SK-N-SH treated with all-trans-retinoic acid at 6 μM for 48 hours (cell line): ENCODE results near the gene SLC12A5.

Experiments used
- ATAC-seq: fragments of 200-7000 bp; cut with Tn5 transposase; 3 replicates; pipeline ENCODE4 v1.9.1; 2020; ENCODE audit warnings: mild to moderate bottlenecking, moderate library complexity
- ARNTL ChIP-seq: fragments of 450-650 bp; formaldehyde crosslinking; IDR thresholded peaks from 2 replicates; pipeline ENCODE4 v1.5.0; 2020; ENCODE audit warnings: low read depth, mild to moderate bottlenecking, moderate library complexity, borderline replicate concordance
- BACH2 ChIP-seq: fragments of 250-450 bp; sonication (Bioruptor Pico); IDR thresholded peaks from 2 replicates; pipeline ENCODE4 v1.9.0; 2021; ENCODE audit warnings: mild to moderate bottlenecking, borderline replicate concordance
- CSDC2 ChIP-seq: fragments of 250-450 bp; sonication (Bioruptor Pico); IDR thresholded peaks from 2 replicates; pipeline ENCODE4 v1.5.0; 2020; ENCODE audit warnings: mild to moderate bottlenecking, moderate library complexity
- ESRRG ChIP-seq: fragments of 250-450 bp; sonication (Bioruptor Pico); IDR thresholded peaks from 2 replicates; pipeline ENCODE4 v1.6.1; 2021; ENCODE audit warnings: mild to moderate bottlenecking
- GLIS3 ChIP-seq: fragments of 250-450 bp; sonication (Bioruptor Pico); IDR thresholded peaks from 2 replicates; pipeline ENCODE4 v1.5.0; 2020; ENCODE audit warnings: mild to moderate bottlenecking, moderate library complexity
- ISL1 ChIP-seq: fragments of 250-450 bp; sonication (Bioruptor Pico); IDR thresholded peaks from 2 replicates; pipeline ENCODE4 v2.1.2; 2022; ENCODE audit warnings: mild to moderate bottlenecking, moderate library complexity
- OSR1 ChIP-seq: fragments of 250-450 bp; sonication (Bioruptor Pico); IDR thresholded peaks from 2 replicates; pipeline ENCODE4 v1.8.0; 2022; ENCODE audit warnings: moderate library complexity, mild to moderate bottlenecking, inconsistent platforms
- PATZ1 ChIP-seq: fragments of 250-450 bp; sonication (Bioruptor Pico); IDR thresholded peaks from 2 replicates; pipeline ENCODE4 v1.8.0; 2020; ENCODE audit warnings: mild to moderate bottlenecking, moderate library complexity, borderline replicate concordance
- POU6F1 ChIP-seq: fragments of 250-450 bp; sonication (Bioruptor Pico); IDR thresholded peaks from 2 replicates; pipeline ENCODE4 v1.8.0; 2021; ENCODE audit warnings: low read depth, mild to moderate bottlenecking, moderate library complexity, borderline replicate concordance
- PPARA ChIP-seq: fragments of 250-450 bp; sonication (Bioruptor Pico); IDR thresholded peaks from 2 replicates; pipeline ENCODE4 v1.5.0; 2020; ENCODE audit warnings: mild to moderate bottlenecking, borderline replicate concordance
- TCF4 ChIP-seq: fragments of 250-450 bp; sonication (Bioruptor Pico); IDR thresholded peaks from 2 replicates; pipeline ENCODE4 v1.8.0; 2021; ENCODE audit warnings: mild to moderate bottlenecking, moderate library complexity, borderline replicate concordance
- TOX ChIP-seq: fragments of 250-450 bp; sonication (Bioruptor Pico); IDR thresholded peaks from 2 replicates; pipeline ENCODE4 v1.8.0; 2021; ENCODE audit warnings: mild to moderate bottlenecking, moderate library complexity, borderline replicate concordance
- ZC3H10 ChIP-seq: fragments of 250-450 bp; sonication (Bioruptor Pico); IDR thresholded peaks from 2 replicates; pipeline ENCODE4 v1.5.1; 2021; ENCODE audit warnings: mild to moderate bottlenecking, moderate library complexity
- ZFP3 ChIP-seq: fragments of 250-450 bp; sonication (Bioruptor Pico); IDR thresholded peaks from 2 replicates; pipeline ENCODE4 v1.5.0; 2020; ENCODE audit warnings: mild to moderate bottlenecking, moderate library complexity
- ZFP30 ChIP-seq: fragments of 450-650 bp; formaldehyde crosslinking; IDR thresholded peaks from 2 replicates; pipeline ENCODE4 v1.5.0; 2022; ENCODE audit warnings: mild to moderate bottlenecking, moderate library complexity
- ZNF565 ChIP-seq: fragments of 450-650 bp; formaldehyde crosslinking; conservative IDR thresholded peaks from 2 replicates; pipeline ENCODE4 v1.5.0; 2020; ENCODE audit warnings: low read depth, mild to moderate bottlenecking, moderate library complexity
- ZNF70 ChIP-seq: fragments of 450-650 bp; formaldehyde crosslinking; IDR thresholded peaks from 2 replicates; pipeline ENCODE4 v1.5.0; 2020; ENCODE audit warnings: mild to moderate bottlenecking, moderate library complexity
- ZNF8 ChIP-seq: fragments of 450-650 bp; formaldehyde crosslinking; IDR thresholded peaks from 2 replicates; pipeline ENCODE4 v1.5.0; 2020; ENCODE audit warnings: mild to moderate bottlenecking, moderate library complexity
- TF ChIP-seq, protein P1 (sequence below): fragments of 250-450 bp; sonication (Bioruptor Pico); IDR thresholded peaks from 2 replicates; pipeline ENCODE4 v1.5.1; 2020; ENCODE audit warnings: low read depth, mild to moderate bottlenecking, moderate library complexity
- TF ChIP-seq, protein P2 (sequence below): fragments of 250-450 bp; sonication (Bioruptor Pico); IDR thresholded peaks from 2 replicates; pipeline ENCODE4 v1.5.0; 2020; ENCODE audit warnings: mild to moderate bottlenecking, moderate library complexity
- TF ChIP-seq, protein P3 (sequence below): fragments of 250-450 bp; sonication (Bioruptor Pico); IDR thresholded peaks from 2 replicates; pipeline ENCODE4 v1.5.1; 2021; ENCODE audit warnings: mild to moderate bottlenecking, moderate library complexity

SLC12A5 gene

DNA sequence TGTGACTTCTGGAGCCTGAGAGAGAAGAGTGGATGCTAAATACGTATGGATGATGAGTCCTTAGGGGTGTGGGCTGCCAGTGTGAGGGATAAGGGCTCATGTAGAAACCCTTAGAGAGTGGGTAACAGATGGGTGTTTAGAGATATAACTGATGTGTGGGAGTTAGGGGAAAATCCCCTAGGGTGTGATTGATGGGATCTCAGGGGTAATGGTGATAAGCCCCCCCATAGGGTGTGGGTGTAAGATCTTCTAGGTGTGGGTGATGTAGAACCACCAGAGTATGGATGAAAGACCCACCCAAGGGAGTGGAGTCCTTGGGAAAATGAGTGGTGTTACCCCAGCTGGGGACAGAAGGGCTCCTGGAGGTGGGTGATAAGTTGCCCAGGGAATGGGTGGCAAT lies 26.3 kb downstream of the SLC12A5 start:
- ATAC-seq, result no peak
- no peak for TF ChIP-seq ZC3H10 (CRISPR knock-in tag)
- TF ChIP-seq TOX (CRISPR knock-in tag), result no peak
- TF ChIP-seq OSR1 (CRISPR knock-in tag), result no peak
- TF ChIP-seq TCF4 (CRISPR knock-in tag), result no peak
- TF ChIP-seq PPARA, result no peak

DNA sequence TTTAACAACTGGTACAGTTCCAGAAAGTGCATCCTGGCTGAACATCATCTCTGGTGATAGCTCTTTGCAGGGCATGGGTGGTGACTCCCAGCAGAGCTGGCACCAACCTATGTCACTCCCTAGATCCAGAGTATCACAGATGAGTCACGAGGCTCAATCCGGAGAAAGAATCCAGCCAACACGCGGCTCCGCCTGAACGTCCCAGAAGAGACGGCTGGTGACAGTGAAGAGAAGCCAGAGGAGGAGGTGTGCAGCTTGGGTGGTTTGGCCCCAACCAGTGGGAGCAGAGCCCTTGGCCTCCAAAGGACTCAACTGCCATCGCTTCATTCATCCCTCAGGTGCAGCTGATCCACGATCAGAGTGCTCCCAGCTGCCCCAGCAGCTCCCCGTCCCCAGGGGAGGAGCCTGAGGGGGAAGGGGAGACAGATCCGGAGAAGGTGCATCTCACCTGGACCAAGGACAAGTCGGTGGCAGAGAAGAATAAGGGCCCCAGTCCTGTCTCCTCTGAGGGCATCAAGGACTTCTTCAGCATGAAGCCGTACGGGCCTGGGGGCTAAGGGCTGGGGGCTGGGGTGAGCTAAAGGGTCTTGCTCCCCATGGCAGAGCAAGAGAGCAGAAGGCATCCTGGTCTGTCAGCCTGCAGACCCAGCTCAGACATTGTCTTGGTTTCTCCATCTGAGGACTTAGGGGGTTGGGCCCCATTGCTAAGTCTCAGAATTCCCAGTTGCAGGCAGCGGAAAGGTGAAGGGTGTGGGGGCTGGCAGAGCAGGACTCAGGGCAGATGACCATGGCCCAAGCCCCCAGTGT lies 27.2 kb downstream of the SLC12A5 start:
- ATAC-seq, result no peak
- no peak for TF ChIP-seq ZC3H10 (CRISPR knock-in tag)
- TF ChIP-seq GLIS3 (CRISPR knock-in tag), result no peak
- no peak for TF ChIP-seq CSDC2 (CRISPR knock-in tag)
- no peak for TF ChIP-seq TOX (CRISPR knock-in tag)
- TF ChIP-seq, protein P1, sequence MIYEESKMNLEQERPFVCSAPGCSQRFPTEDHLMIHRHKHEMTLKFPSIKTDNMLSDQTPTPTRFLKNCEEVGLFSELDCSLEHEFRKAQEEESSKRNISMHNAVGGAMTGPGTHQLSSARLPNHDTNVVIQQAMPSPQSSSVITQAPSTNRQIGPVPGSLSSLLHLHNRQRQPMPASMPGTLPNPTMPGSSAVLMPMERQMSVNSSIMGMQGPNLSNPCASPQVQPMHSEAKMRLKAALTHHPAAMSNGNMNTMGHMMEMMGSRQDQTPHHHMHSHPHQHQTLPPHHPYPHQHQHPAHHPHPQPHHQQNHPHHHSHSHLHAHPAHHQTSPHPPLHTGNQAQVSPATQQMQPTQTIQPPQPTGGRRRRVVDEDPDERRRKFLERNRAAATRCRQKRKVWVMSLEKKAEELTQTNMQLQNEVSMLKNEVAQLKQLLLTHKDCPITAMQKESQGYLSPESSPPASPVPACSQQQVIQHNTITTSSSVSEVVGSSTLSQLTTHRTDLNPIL, result no peak
- no peak for TF ChIP-seq ESRRG (CRISPR knock-in tag)
- no peak for TF ChIP-seq ARNTL (CRISPR knock-in tag)
- TF ChIP-seq POU6F1 (CRISPR knock-in tag), result no peak
- no peak for TF ChIP-seq ZFP30 (CRISPR knock-in tag)
- no peak for TF ChIP-seq ISL1 (CRISPR knock-in tag)
- TF ChIP-seq PPARA, result no peak
- TF ChIP-seq OSR1 (CRISPR knock-in tag), result no peak
- TF ChIP-seq ZNF565 (CRISPR knock-in tag), result no peak
- TF ChIP-seq, protein P2, sequence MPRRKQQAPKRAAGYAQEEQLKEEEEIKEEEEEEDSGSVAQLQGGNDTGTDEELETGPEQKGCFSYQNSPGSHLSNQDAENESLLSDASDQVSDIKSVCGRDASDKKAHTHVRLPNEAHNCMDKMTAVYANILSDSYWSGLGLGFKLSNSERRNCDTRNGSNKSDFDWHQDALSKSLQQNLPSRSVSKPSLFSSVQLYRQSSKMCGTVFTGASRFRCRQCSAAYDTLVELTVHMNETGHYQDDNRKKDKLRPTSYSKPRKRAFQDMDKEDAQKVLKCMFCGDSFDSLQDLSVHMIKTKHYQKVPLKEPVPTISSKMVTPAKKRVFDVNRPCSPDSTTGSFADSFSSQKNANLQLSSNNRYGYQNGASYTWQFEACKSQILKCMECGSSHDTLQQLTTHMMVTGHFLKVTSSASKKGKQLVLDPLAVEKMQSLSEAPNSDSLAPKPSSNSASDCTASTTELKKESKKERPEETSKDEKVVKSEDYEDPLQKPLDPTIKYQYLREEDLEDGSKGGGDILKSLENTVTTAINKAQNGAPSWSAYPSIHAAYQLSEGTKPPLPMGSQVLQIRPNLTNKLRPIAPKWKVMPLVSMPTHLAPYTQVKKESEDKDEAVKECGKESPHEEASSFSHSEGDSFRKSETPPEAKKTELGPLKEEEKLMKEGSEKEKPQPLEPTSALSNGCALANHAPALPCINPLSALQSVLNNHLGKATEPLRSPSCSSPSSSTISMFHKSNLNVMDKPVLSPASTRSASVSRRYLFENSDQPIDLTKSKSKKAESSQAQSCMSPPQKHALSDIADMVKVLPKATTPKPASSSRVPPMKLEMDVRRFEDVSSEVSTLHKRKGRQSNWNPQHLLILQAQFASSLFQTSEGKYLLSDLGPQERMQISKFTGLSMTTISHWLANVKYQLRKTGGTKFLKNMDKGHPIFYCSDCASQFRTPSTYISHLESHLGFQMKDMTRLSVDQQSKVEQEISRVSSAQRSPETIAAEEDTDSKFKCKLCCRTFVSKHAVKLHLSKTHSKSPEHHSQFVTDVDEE (CRISPR knock-in tag), result no peak
- no peak for TF ChIP-seq ZFP3 (CRISPR knock-in tag)
- TF ChIP-seq TCF4 (CRISPR knock-in tag), result no peak
- no peak for TF ChIP-seq BACH2 (CRISPR knock-in tag)
- no peak for TF ChIP-seq PATZ1 (CRISPR knock-in tag)
- TF ChIP-seq, all 23 proteins: peak for 0

DNA sequence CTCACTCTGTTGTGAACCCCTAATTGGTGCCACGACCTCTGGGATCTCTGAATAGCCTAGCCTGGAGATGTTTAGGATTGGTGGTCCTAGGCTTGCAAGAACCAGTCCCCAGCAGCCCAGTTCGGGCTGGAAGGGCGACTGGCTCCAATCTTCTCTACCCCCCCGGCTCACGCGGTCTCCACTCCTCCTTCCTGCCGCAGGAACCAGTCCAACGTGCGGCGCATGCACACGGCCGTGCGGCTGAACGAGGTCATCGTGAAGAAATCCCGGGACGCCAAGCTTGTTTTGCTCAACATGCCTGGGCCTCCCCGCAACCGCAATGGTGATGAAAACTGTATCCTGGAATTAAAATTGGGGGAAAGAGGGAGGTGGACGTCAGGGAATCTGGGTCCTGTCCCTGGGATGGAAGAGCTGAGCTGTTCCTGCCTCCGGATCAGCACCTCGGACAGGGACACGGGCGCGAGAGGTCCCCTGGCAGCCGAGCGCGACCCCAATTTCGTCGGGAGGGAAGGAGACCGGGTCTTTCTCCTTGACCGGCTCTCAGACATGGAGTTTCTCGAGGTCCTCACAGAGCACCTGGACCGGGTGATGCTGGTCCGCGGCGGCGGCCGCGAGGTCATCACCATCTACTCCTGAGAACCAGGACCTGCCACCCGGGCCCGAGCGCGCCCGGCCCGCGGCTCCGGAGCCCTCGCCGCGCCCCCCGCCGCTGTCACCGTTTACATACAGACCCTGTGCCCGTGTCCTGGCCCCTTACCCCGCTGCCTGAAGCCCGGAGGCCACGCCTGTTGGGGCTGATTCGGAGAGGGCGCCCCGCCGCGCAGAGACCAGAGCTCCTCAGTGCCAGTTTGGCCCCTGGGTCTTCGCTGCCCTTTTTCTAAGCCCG lies 28.2 kb downstream of the SLC12A5 start:
- no peak for ATAC-seq
- TF ChIP-seq ZFP3 (CRISPR knock-in tag) (no peak), ZNF8 (CRISPR knock-in tag) (no peak), PATZ1 (CRISPR knock-in tag) (no peak), ZNF70 (CRISPR knock-in tag) (no peak), TCF4 (CRISPR knock-in tag) (no peak), OSR1 (CRISPR knock-in tag) (no peak), CSDC2 (CRISPR knock-in tag) (no peak), TOX (CRISPR knock-in tag) (no peak)
- TF ChIP-seq, protein P2 (CRISPR knock-in tag), result no peak
- TF ChIP-seq, protein P3, sequence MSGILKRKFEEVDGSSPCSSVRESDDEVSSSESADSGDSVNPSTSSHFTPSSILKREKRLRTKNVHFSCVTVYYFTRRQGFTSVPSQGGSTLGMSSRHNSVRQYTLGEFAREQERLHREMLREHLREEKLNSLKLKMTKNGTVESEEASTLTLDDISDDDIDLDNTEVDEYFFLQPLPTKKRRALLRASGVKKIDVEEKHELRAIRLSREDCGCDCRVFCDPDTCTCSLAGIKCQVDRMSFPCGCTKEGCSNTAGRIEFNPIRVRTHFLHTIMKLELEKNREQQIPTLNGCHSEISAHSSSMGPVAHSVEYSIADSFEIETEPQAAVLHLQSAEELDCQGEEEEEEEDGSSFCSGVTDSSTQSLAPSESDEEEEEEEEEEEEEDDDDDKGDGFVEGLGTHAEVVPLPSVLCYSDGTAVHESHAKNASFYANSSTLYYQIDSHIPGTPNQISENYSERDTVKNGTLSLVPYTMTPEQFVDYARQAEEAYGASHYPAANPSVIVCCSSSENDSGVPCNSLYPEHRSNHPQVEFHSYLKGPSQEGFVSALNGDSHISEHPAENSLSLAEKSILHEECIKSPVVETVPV, result no peak
